SK-N-SH treated with all-trans-retinoic acid at 6 μM for 48 hours (cell line): ENCODE data around the gene PALMD.

Source experiments
- ATAC-seq: fragments of 200-7000 bp; cut with Tn5 transposase; 3 replicates; pipeline ENCODE4 v1.9.1; 2020; ENCODE audit warnings: mild to moderate bottlenecking, moderate library complexity
- BACH2 ChIP-seq: fragments of 250-450 bp; sonication (Bioruptor Pico); IDR thresholded peaks from 2 replicates; pipeline ENCODE4 v1.9.0; 2021; ENCODE audit warnings: mild to moderate bottlenecking, borderline replicate concordance
- CSDC2 ChIP-seq: fragments of 250-450 bp; sonication (Bioruptor Pico); IDR thresholded peaks from 2 replicates; pipeline ENCODE4 v1.5.0; 2020; ENCODE audit warnings: mild to moderate bottlenecking, moderate library complexity
- ISL1 ChIP-seq: fragments of 250-450 bp; sonication (Bioruptor Pico); IDR thresholded peaks from 2 replicates; pipeline ENCODE4 v2.1.2; 2022; ENCODE audit warnings: mild to moderate bottlenecking, moderate library complexity
- OSR1 ChIP-seq: fragments of 250-450 bp; sonication (Bioruptor Pico); IDR thresholded peaks from 2 replicates; pipeline ENCODE4 v1.8.0; 2022; ENCODE audit warnings: moderate library complexity, mild to moderate bottlenecking, inconsistent platforms
- PPARA ChIP-seq: fragments of 250-450 bp; sonication (Bioruptor Pico); IDR thresholded peaks from 2 replicates; pipeline ENCODE4 v1.5.0; 2020; ENCODE audit warnings: mild to moderate bottlenecking, borderline replicate concordance
- RARB ChIP-seq: fragments of 250-450 bp; sonication (Bioruptor Pico); IDR thresholded peaks from 2 replicates; pipeline ENCODE4 v1.8.0; 2021; ENCODE audit warnings: mild to moderate bottlenecking, moderate library complexity
- TOX ChIP-seq: fragments of 250-450 bp; sonication (Bioruptor Pico); IDR thresholded peaks from 2 replicates; pipeline ENCODE4 v1.8.0; 2021; ENCODE audit warnings: mild to moderate bottlenecking, moderate library complexity, borderline replicate concordance
- ZC3H10 ChIP-seq: fragments of 250-450 bp; sonication (Bioruptor Pico); IDR thresholded peaks from 2 replicates; pipeline ENCODE4 v1.5.1; 2021; ENCODE audit warnings: mild to moderate bottlenecking, moderate library complexity
- ZFP30 ChIP-seq: fragments of 450-650 bp; formaldehyde crosslinking; IDR thresholded peaks from 2 replicates; pipeline ENCODE4 v1.5.0; 2022; ENCODE audit warnings: mild to moderate bottlenecking, moderate library complexity
- ZNF565 ChIP-seq: fragments of 450-650 bp; formaldehyde crosslinking; conservative IDR thresholded peaks from 2 replicates; pipeline ENCODE4 v1.5.0; 2020; ENCODE audit warnings: low read depth, mild to moderate bottlenecking, moderate library complexity
- ZNF70 ChIP-seq: fragments of 450-650 bp; formaldehyde crosslinking; IDR thresholded peaks from 2 replicates; pipeline ENCODE4 v1.5.0; 2020; ENCODE audit warnings: mild to moderate bottlenecking, moderate library complexity
- TF ChIP-seq, protein P1 (sequence below): fragments of 250-450 bp; sonication (Bioruptor Pico); IDR thresholded peaks from 2 replicates; pipeline ENCODE4 v1.5.1; 2020; ENCODE audit warnings: low read depth, mild to moderate bottlenecking, moderate library complexity
- TF ChIP-seq, protein P2 (sequence below): fragments of 250-450 bp; sonication (Bioruptor Pico); IDR thresholded peaks from 2 replicates; pipeline ENCODE4 v1.5.0; 2020; ENCODE audit warnings: mild to moderate bottlenecking, moderate library complexity
- TF ChIP-seq, protein P3 (sequence below): fragments of 250-450 bp; sonication (Bioruptor Pico); IDR thresholded peaks from 2 replicates; pipeline ENCODE4 v1.5.1; 2021; ENCODE audit warnings: mild to moderate bottlenecking, moderate library complexity

PALMD gene

DNA sequence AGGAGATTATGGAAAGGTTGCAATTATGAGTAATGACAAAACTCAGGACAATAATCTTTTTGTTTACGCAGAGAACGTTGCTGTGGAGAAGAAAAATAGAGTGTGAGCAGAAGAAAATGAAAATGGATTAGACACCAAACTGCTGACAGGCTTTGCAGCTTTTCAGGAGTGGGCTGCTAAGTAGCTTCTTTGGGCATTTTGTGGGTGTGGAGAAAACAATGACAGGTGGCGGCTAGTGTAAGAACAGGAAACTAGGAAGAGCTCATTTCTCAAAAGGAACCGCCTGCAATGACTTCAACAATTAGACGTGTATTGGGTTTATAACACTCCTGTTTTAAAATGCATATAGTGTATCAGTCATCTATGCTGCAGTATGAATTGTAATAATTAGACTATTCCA, 18.3 kb upstream of the PALMD start:
- ATAC-seq = no peak
- TF ChIP-seq, protein P1, sequence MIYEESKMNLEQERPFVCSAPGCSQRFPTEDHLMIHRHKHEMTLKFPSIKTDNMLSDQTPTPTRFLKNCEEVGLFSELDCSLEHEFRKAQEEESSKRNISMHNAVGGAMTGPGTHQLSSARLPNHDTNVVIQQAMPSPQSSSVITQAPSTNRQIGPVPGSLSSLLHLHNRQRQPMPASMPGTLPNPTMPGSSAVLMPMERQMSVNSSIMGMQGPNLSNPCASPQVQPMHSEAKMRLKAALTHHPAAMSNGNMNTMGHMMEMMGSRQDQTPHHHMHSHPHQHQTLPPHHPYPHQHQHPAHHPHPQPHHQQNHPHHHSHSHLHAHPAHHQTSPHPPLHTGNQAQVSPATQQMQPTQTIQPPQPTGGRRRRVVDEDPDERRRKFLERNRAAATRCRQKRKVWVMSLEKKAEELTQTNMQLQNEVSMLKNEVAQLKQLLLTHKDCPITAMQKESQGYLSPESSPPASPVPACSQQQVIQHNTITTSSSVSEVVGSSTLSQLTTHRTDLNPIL = no peak
- TF ChIP-seq ZFP30 (CRISPR knock-in tag) (no peak), OSR1 (CRISPR knock-in tag) (no peak), PPARA (no peak), ZC3H10 (no peak), ZNF565 (CRISPR knock-in tag) (no peak), RARB (CRISPR knock-in tag) (no peak), ZNF70 (CRISPR knock-in tag) (no peak), TOX (CRISPR knock-in tag) (no peak), BACH2 (no peak)
- TF ChIP-seq, protein P2, sequence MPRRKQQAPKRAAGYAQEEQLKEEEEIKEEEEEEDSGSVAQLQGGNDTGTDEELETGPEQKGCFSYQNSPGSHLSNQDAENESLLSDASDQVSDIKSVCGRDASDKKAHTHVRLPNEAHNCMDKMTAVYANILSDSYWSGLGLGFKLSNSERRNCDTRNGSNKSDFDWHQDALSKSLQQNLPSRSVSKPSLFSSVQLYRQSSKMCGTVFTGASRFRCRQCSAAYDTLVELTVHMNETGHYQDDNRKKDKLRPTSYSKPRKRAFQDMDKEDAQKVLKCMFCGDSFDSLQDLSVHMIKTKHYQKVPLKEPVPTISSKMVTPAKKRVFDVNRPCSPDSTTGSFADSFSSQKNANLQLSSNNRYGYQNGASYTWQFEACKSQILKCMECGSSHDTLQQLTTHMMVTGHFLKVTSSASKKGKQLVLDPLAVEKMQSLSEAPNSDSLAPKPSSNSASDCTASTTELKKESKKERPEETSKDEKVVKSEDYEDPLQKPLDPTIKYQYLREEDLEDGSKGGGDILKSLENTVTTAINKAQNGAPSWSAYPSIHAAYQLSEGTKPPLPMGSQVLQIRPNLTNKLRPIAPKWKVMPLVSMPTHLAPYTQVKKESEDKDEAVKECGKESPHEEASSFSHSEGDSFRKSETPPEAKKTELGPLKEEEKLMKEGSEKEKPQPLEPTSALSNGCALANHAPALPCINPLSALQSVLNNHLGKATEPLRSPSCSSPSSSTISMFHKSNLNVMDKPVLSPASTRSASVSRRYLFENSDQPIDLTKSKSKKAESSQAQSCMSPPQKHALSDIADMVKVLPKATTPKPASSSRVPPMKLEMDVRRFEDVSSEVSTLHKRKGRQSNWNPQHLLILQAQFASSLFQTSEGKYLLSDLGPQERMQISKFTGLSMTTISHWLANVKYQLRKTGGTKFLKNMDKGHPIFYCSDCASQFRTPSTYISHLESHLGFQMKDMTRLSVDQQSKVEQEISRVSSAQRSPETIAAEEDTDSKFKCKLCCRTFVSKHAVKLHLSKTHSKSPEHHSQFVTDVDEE (CRISPR knock-in tag) = no peak
- TF ChIP-seq, protein P3, sequence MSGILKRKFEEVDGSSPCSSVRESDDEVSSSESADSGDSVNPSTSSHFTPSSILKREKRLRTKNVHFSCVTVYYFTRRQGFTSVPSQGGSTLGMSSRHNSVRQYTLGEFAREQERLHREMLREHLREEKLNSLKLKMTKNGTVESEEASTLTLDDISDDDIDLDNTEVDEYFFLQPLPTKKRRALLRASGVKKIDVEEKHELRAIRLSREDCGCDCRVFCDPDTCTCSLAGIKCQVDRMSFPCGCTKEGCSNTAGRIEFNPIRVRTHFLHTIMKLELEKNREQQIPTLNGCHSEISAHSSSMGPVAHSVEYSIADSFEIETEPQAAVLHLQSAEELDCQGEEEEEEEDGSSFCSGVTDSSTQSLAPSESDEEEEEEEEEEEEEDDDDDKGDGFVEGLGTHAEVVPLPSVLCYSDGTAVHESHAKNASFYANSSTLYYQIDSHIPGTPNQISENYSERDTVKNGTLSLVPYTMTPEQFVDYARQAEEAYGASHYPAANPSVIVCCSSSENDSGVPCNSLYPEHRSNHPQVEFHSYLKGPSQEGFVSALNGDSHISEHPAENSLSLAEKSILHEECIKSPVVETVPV (CRISPR knock-in tag) = no peak
- TF ChIP-seq, all 23 proteins: peak for 0

DNA sequence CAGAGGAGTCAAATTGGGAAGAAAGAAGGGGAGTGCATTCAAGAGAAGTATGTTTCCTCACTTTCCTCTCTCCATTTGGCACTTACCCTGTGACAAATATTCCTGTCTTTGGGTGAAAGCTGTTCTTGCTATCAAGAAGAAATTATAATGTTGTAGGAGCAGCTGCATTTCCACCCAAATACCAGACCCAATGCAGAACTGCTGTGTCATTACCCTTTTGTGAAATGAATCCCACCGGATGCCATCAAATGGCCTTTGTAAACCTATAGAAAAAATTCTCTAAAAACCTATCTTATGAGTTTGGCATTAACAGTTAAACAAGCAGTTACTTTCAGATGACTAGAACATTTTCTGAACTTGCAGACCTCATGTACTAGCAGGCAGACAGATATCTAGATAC, 16.7 kb upstream of the PALMD start:
- TF ChIP-seq, protein P2 (CRISPR knock-in tag) = no peak
- ATAC-seq = no peak

DNA sequence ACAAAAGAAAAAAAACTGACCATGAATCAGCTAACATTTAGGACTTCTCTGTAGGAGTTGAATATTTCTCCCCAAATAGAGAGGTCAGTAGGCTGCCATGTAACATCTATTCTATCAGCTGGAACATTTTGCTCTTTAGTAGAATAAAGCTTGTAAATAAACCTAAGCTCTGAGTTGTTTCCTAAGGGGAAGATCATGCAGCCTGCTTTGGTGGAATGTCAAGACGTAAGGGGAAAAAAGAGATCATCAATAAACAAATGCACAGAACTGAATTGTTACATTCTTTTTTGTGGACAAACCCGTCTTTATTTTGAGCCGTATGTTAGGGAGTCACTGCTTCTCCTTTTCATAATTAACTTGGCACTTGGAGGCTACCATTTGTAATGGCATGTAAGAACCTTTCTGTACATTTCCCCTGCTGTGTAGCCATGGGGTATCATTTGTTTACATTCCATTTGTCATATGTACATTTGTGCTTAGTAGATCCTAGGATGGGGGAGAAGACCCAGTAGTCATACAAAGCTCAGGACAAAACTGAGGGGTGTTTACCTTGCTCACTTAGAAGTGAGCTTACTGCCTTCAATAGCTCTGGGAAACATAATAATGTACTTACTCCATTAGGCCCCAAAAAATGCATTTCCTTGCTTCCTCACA, 10.8 kb upstream of the PALMD start:
- no peak for ATAC-seq
- TF ChIP-seq CSDC2 = no peak
- no peak for TF ChIP-seq OSR1 (CRISPR knock-in tag)
- TF ChIP-seq, protein P2 (CRISPR knock-in tag) = no peak

DNA sequence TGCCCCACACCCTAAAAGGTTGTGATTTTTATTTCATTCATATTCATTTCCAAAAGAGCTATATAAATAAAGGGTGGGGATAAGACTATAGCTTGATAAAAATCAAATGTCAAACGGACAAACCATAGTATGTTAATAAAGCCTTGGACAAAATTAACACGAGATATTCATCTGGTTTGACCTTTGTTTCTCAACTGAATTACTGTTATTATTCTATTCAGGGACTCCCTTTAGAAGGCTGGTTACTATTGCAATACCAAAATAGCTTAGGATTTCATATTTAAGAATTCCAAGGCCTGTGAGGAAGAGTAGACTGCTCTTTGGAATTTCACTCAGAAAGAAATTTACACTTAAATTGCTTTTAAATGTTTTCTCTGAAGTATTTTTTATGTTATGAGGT, 10.2 kb upstream of the PALMD start:
- no peak for ATAC-seq
- TF ChIP-seq OSR1 (CRISPR knock-in tag) (no peak), BACH2 (no peak), ISL1 (no peak)
- TF ChIP-seq, protein P1 = no peak
